Testis (tissue), 2 donors: ENCODE results near the gene CDH12.

Experiments used
- POLR2A ChIP-seq: fragments of 450-650 bp; IDR thresholded peaks from one replicate; pipeline ENCODE4 v1.6.1; 2017; ENCODE audit warnings: antibody characterized with exemption, mild to moderate bottlenecking, moderate library complexity
- TF ChIP-seq, protein P1 (sequence below), 3 experiments: fragments of 450-650 bp in 2 of 3; fragments of 200-600 bp in 1 of 3; sonication (generic) in 1 of 3; IDR thresholded peaks; one replicate each; pipeline ENCODE4 v1.5.1; 2016 to 2019; ENCODE audit warnings: antibody characterized with exemption in 3 of 3, mild to moderate bottlenecking in 2 of 3, moderate library complexity in 1 of 3

GRCh38 chr5:21823588-21823987 is 1029.6 kb downstream of the CDH12 start:
- TF ChIP-seq POLR2A: no peak
- TF ChIP-seq, protein P1, sequence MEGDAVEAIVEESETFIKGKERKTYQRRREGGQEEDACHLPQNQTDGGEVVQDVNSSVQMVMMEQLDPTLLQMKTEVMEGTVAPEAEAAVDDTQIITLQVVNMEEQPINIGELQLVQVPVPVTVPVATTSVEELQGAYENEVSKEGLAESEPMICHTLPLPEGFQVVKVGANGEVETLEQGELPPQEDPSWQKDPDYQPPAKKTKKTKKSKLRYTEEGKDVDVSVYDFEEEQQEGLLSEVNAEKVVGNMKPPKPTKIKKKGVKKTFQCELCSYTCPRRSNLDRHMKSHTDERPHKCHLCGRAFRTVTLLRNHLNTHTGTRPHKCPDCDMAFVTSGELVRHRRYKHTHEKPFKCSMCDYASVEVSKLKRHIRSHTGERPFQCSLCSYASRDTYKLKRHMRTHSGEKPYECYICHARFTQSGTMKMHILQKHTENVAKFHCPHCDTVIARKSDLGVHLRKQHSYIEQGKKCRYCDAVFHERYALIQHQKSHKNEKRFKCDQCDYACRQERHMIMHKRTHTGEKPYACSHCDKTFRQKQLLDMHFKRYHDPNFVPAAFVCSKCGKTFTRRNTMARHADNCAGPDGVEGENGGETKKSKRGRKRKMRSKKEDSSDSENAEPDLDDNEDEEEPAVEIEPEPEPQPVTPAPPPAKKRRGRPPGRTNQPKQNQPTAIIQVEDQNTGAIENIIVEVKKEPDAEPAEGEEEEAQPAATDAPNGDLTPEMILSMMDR (IDR thresholded peaks at IDR 0.05): no peak
